Omental fat pad (tissue), 4 donors: ENCODE data around the gene CHI3L2. TPM values are rescaled to one million over a fixed set of nuclear protein-coding genes. Genes with fewer than 3 reads are reported as not detected.

Experiments used
- ATAC-seq: fragments of 150-250 bp; one replicate; pipeline ENCODE4 v1.9.1; 2016; ENCODE audit warnings: mild to moderate bottlenecking, moderate library complexity; ENCODE audit not compliant: low FRiP score
- DNase-seq: peaks from one replicate; pipeline ENCODE4 v3.0.0-alpha.2; 2019; ENCODE audit warnings: low spot score
- CTCF ChIP-seq, 3 donors: fragments of 450-650 bp; IDR thresholded peaks; one replicate each; pipeline ENCODE4 v1.5.1; 2016 to 2017; ENCODE audit warnings: antibody characterized with exemption in 3 of 3, mild to moderate bottlenecking in 3 of 3, moderate library complexity in 2 of 3
- total RNA-seq, 4 donors: library from RNA; depleted of rRNA; stranded (reverse); fragments of >200 nt; gene quantifications; one replicate each; pipeline ENCODE4 v1.1.0, GENCODE V29; 2016

CHI3L2 gene
- total RNA-seq, 4 donors from 2014 or later, result 1.2 to 28.5 (median 6.1) TPM

- no peak for DNase-seq
- no peak for ATAC-seq
- TF ChIP-seq CTCF (IDR thresholded peaks at IDR 0.05), result no peak
These were observed 5.8 kb upstream of the CHI3L2 start for GRCh38 chr1:111221633-111222291.

- peak; percentile 74 for ATAC-seq
- peak in 1 of 3 donors; percentile 55 for TF ChIP-seq CTCF (IDR thresholded peaks at IDR 0.05)
- DNase-seq, result peak; percentile 58
These were observed 5.0 kb upstream of the CHI3L2 start for GRCh38 chr1:111222308-111223125.

GRCh38 chr1:111223126-111223685, 4.3 kb upstream of the CHI3L2 start:
- no peak for TF ChIP-seq CTCF (IDR thresholded peaks at IDR 0.05)
- DNase-seq (no peak), ATAC-seq (no peak)

- no peak for ATAC-seq
- no peak for TF ChIP-seq CTCF (IDR thresholded peaks at IDR 0.05)
- DNase-seq, result no peak
These were observed 2.4 kb upstream of the CHI3L2 start for GRCh38 chr1:111225091-111225490.

- ATAC-seq (no peak), DNase-seq (no peak)
- TF ChIP-seq CTCF (IDR thresholded peaks at IDR 0.05), result no peak
These were observed 1.7 kb upstream of the CHI3L2 start for GRCh38 chr1:111225717-111226400.

- no peak for TF ChIP-seq CTCF (IDR thresholded peaks at IDR 0.05)
- DNase-seq (no peak), ATAC-seq (peak; percentile 76)
These were observed 586 bp downstream of the CHI3L2 start for GRCh38 chr1:111227851-111228747.
